Gastrocnemius medialis (tissue), 4 donors: ENCODE data around the gene GPC6.

Experiments used
- POLR2A ChIP-seq, 2 donors: fragments of 450-650 bp; IDR thresholded peaks; one replicate each; pipeline ENCODE4 v1.6.1; 2017; ENCODE audit warnings: antibody characterized with exemption in 2 of 2, mild to moderate bottlenecking in 2 of 2, moderate library complexity in 2 of 2
- TF ChIP-seq, protein P1 (sequence below), 5 experiments: fragments of 450-650 bp in 3 of 5; fragments of 200-600 bp in 2 of 5; sonication (generic) in 2 of 5; IDR thresholded peaks in 4 of 5; conservative IDR thresholded peaks in 1 of 5; 1 replicate in 4 of 5; 2 replicates in 1 of 5; pipeline ENCODE4 v1.5.1; 2016 to 2019; ENCODE audit warnings: antibody characterized with exemption in 5 of 5, mild to moderate bottlenecking in 3 of 5, moderate library complexity in 3 of 5

DNA sequence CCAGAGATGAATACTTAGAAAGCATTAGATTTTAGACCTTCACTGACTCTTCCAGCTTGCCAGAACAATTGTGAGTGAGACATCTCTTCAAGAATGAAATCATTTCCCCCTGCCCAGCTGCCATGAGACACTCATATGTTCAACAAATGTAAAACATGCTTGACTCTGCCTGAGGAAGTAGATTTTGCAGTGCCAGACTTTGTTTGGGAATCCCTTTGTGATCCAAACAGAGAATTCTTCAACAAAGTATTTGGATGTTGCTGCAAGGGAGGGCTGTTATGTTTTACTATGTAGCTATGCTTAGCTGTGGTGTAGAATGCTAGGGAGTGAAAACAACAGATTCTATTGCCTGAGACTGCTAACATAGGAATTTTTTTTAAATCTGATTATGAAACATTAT, 836.5 kb downstream of the GPC6 start:
- TF ChIP-seq, protein P1, sequence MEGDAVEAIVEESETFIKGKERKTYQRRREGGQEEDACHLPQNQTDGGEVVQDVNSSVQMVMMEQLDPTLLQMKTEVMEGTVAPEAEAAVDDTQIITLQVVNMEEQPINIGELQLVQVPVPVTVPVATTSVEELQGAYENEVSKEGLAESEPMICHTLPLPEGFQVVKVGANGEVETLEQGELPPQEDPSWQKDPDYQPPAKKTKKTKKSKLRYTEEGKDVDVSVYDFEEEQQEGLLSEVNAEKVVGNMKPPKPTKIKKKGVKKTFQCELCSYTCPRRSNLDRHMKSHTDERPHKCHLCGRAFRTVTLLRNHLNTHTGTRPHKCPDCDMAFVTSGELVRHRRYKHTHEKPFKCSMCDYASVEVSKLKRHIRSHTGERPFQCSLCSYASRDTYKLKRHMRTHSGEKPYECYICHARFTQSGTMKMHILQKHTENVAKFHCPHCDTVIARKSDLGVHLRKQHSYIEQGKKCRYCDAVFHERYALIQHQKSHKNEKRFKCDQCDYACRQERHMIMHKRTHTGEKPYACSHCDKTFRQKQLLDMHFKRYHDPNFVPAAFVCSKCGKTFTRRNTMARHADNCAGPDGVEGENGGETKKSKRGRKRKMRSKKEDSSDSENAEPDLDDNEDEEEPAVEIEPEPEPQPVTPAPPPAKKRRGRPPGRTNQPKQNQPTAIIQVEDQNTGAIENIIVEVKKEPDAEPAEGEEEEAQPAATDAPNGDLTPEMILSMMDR (IDR thresholded peaks at IDR 0.05 in 4 of 5, conservative IDR thresholded peaks at IDR 0.05 in 1 of 5), result no peak
- TF ChIP-seq POLR2A (IDR thresholded peaks at IDR 0.05), result no peak
